Right ventricle myocardium inferior (tissue), 1 donor: Measurements from ENCODE around the gene KCNQ2. TPM values are rescaled to one million over a fixed set of nuclear protein-coding genes. Genes with fewer than 3 reads are reported as not detected.

ENCODE experiments used
- ATAC-seq: fragments of 200-7000 bp; cut with Tn5 transposase; one replicate; pipeline ENCODE4 v1.9.1; 2020; ENCODE audit warnings: mild to moderate bottlenecking, moderate library complexity
- DNase-seq: peaks from one replicate; pipeline ENCODE4 v3.0.0; 2021; ENCODE audit errors: missing footprints
- intact Hi-C: fragments of 100-400 bp; cut with DNase I; formaldehyde crosslinking; loops from one replicate; pipeline ENCODE4 v1.11.0; 2022
- total RNA-seq: library from RNA; stranded (reverse); fragmentation: NEBNext Ultra II Directional; extraction: Animal tissue kit (Norgen Biotek cat#: 25700); gene quantifications from one replicate; pipeline ENCODE4 v1.2.1, GENCODE V29; 2021
- donor health status: DM: no; HTN: yes; CAD: no; lungs with severe emphysema.

Gene KCNQ2
- total RNA-seq, 1 donor from 2014 or later = 1.8 TPM

DNA sequence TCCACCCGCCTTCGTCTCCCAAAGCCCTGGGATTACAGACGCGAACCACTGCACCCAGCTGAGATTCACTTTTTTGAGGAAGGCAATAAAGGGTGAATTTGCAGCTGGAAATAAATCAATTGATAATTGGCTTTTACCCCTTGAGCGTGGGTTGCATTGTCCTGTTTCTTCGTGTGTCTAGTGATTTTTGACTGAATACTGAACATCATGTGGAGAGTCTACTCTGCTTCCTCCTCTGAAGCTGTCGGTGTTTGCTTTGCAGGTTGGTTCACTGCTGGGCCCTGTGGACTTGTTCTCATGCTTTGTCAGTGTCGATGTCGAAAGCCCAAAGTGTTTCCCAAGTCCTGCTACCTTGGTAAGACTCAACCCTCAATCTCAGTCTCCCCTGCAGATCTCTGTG is 32.2 kb upstream of the KCNQ2 start:
- DNase-seq = no peak
- intact Hi-C loops = no loop called here

DNA sequence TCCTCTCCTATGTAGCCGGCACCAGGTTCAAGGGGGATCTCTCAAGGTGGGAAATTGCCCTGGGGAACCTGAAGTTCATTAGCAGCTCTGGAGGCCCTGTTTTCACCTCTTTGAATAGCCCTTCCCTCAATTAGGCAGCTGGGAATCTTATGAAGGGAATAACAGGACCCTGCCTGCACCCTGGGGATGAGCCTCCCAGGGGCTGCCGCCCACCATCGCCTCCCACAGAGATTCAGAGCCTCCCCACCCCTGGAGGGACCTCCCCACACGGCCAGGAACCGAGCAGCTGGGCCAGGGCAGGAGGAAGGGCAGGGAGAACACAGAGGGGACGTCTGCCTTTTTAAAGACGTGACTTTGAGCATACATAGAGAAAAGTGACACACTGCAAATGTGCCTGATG is 31.1 kb upstream of the KCNQ2 start:
- peak; percentile 44 for DNase-seq
- ATAC-seq = no peak
- intact Hi-C loops = no loop called here

More for the DNA sequence above, 32.2 kb upstream of the KCNQ2 start:
- no peak for ATAC-seq

- peak; percentile 15 for DNase-seq
- ATAC-seq = no peak
- intact Hi-C loops = no loop called here
These were observed 30.3 kb upstream of the KCNQ2 start for GRCh38 chr20:63502671-63503172.

GRCh38 chr20:63501818-63502670 is 29.6 kb upstream of the KCNQ2 start:
- ATAC-seq = peak; percentile 45
- DNase-seq = peak; percentile 85
- intact Hi-C loops = no loop called here

- no peak for ATAC-seq
- intact Hi-C loops = no loop called here
- DNase-seq = peak; percentile 37
These were observed 28.7 kb upstream of the KCNQ2 start for GRCh38 chr20:63500902-63501817.

GRCh38 chr20:63500151-63500901 is 27.9 kb upstream of the KCNQ2 start:
- peak; percentile 23 for ATAC-seq
- peak; percentile 56 for DNase-seq
- intact Hi-C loops = no loop called here

- no peak for ATAC-seq
- peak; percentile 33 for DNase-seq
- intact Hi-C loops = no loop called here
These were observed 27.0 kb upstream of the KCNQ2 start for GRCh38 chr20:63499338-63499969.

DNA sequence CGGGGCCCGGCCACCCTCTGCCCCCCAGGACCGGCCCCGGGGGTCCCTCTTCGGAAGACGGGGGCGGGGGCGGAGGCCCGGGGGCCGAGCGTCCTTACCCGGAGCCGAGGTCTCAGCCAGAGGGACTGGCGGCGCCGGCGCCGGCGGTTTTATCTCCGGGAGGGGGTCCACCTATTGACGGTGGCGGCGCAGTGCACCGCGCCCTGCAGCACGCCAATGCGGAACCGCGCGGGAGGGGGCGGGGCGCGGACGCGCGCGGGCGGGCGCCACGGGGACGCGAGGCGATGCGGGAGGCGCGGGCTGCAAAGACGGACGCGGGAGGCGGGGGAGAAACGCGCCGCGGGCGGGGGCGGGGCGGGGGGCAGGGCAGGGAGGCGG is 26.5 kb upstream of the KCNQ2 start, which contains the start of gene EEF1A2:
Gene EEF1A2 (minus strand): TSS at position 124 of the 378 bp plus-strand sequence. CDS start 1,320 bp downstream, outside the sequence.
- ATAC-seq = peak; percentile 33
- peak; percentile 82 for DNase-seq
- intact Hi-C loops = no loop called here

DNA sequence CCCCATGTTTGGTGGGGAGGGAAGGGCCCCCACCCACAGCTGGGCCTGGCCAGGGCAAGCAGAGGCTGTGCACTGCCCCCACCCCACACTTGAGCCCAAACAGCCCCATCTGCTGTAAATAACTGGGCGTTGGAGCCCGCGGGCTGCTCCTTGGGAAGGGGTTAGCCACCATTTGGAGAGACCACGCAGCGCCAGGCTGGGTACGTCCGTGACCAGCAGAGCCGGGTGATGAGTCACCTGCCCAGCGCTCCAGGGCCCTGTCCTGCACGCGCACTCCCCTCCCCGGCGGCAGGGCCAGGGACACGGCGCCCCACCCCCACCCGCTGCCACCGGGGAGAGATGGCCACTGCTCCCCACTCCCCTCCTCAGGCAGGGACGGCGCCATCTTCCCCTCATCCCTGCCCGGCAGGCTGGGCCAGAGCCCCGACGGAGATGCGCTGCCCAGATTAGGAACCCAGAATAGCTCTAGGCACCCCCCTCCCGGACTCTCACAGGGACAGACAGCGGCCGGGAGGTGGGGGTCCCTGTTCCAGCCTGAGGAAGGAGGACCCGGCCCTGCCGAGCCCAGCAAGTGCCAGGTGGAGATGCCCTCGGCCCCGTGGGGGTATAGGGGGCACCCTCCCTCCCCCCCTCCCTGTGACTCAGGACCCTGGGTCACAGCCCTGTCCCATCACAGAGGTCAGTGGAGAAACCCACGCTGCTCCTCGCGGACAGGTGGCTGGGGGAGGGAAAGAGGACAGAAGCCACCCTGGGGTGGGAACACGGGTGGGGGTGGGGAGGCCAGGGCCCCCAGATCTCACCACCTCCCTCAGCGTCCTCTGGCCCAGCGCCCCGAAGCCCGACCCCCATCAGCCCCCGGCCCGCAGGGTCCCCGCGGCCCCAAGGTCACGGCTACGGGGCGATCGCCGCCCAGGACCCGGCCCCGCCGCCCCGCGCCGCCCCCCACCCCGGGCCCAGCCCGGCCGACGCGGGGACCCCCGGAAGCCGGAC is 25.8 kb upstream of the KCNQ2 start:
- peak; percentile 75 for DNase-seq

DNA sequence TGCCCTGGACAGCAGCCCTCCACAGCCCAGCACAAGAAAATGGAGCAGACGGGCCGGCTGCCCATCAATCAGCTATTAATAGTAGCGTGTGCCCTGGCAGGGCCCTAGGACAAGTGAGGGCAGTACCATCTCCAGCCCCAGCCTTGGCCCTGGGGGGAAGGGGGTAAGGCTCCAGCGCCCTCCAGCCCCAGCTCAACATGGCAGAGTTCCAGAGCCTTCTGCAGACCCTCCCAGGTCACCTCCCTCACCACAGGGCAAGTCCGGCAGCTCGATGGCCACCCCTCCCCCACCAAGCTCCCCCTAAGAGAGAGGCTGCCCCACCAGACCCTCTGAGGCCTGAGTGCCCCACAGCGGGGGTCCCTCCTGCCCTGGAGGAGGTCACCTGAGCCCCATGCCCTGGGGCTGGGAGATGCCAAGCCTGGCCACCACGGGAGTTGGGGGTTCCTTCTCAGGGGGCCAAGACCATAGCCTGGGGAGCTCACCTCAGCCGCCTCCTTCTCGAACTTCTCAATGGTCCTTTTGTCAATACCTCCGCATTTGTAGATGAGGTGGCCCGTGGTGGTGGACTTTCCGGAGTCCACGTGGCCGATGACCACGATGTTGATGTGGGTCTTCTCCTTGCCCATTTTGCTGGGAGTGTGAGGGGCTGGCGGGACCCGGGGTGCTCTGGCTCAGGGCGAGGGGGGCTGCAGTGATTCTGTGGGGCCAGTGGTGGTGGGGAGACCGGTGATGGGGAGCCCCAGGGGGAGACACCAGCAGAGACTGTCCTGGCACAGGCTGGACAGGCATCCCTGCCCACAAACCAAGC is 24.9 kb upstream of the KCNQ2 start:
- intact Hi-C loops = no loop called here
- peak; percentile 68 for DNase-seq
- peak; percentile 61 for ATAC-seq

More for the DNA sequence above, 25.8 kb upstream of the KCNQ2 start:
- intact Hi-C loops = no loop called here
- peak; percentile 47 for ATAC-seq

- intact Hi-C loops = loop anchor here (1.0 kb wide), 1 partner anchor 24 kb away; the partner anchor contains the start of gene PPDPF
- DNase-seq (peak; percentile 60), ATAC-seq (no peak)
These were observed 24.2 kb upstream of the KCNQ2 start for GRCh38 chr20:63496596-63497120.

- ATAC-seq (peak; percentile 37), DNase-seq (peak; percentile 85)
- intact Hi-C loops = loop anchor here (1.0 kb wide), 1 partner anchor 24 kb away; the partner anchor contains the start of gene PPDPF
These were observed 23.5 kb upstream of the KCNQ2 start for GRCh38 chr20:63495741-63496595.

DNA sequence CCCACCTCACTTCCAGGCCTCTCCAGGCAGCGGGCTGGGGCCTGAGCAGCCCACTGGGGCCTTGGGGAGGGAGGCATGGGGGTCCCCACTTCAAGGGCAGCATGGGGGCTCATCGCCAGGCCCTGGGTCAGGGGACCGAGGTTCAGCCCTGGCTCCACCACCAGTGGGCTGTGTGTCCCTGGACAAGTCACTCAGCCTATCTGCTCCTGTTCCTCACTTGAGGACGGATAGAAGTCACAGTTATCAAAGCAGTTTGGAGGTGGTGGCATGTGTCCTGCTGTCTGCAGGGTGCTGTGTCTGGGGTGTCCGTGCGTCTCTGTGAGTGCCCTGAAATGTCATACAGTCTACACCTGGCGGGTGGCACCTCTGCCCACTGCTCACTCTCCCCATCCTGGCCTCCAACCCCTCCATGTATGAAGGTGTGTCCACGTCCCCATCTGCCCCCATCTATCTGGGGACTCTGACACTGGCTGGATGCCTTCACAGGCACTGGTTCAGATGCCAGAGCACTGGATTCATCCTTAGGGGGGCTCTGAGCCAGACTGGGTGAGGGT is 22.8 kb upstream of the KCNQ2 start:
- intact Hi-C loops = no loop called here
- ATAC-seq (no peak), DNase-seq (peak; percentile 6)

GRCh38 chr20:63494420-63495166 is 22.1 kb upstream of the KCNQ2 start:
- peak; percentile 67 for DNase-seq

More at GRCh38 chr20:63494420-63495166, 22.1 kb upstream of the KCNQ2 start:
- ATAC-seq = no peak
- intact Hi-C loops = no loop called here
